ENCODE results near the gene HPCAL1.

- TF ChIP-seq NFIC (IDR thresholded peaks at IDR 0.05) (no peak), CREB1 (IDR thresholded peaks at IDR 0.05; ENCODE audit: low read depth) (no peak)
Observed at GRCh38 chr2:10406491-10407188, 103.9 kb downstream of the HPCAL1 start.
